GM18951 (cell line): ENCODE data around the gene SYNE1.
"Not testable (repeated sequence)": the region's sequence is repeated elsewhere in the genome, so short reads cannot be mapped to it uniquely, and the experiment has no call there.

Experiments
- POLR2A ChIP-seq: IDR thresholded peaks from 4 replicates; pipeline ENCODE4 v1.6.1; 2011; ENCODE audit warnings: mild to moderate bottlenecking; ENCODE audit not compliant: insufficient read length, insufficient read depth; ENCODE audit errors: extremely low read depth
- in situ Hi-C: fragments of 300-500 bp; cut with MboI; formaldehyde crosslinking; loops from one replicate; pipeline ENCODE4 v1.12.0; 2022; ENCODE audit warnings: low sequenced_read_pairs, mixed read lengths, inconsistent platforms; ENCODE audit not compliant: unreplicated experiment

The SYNE1 gene

GRCh38 chr6:152508477-152508876 is 128.7 kb downstream of the SYNE1 start:
- in situ Hi-C loops = no loop called here
- no peak for TF ChIP-seq POLR2A

GRCh38 chr6:152503546-152503945 is 133.6 kb downstream of the SYNE1 start:
- no peak for TF ChIP-seq POLR2A
- in situ Hi-C loops = no loop called here

- in situ Hi-C loops = no loop called here
These were observed 134.6 kb downstream of the SYNE1 start for GRCh38 chr6:152502421-152503188.

GRCh38 chr6:152499931-152500330 is 137.2 kb downstream of the SYNE1 start:
- TF ChIP-seq POLR2A = no peak
- in situ Hi-C loops = no loop called here

More at GRCh38 chr6:152502421-152503188, 134.6 kb downstream of the SYNE1 start:
- TF ChIP-seq POLR2A = no peak

GRCh38 chr6:152496731-152497130 is 140.4 kb downstream of the SYNE1 start:
- TF ChIP-seq POLR2A = no peak
- in situ Hi-C loops = no loop called here

- in situ Hi-C loops = not testable (repeated sequence)
These were observed 141.7 kb downstream of the SYNE1 start for GRCh38 chr6:152495456-152495855.

- in situ Hi-C loops = not testable (repeated sequence)
These were observed 144.9 kb downstream of the SYNE1 start for GRCh38 chr6:152492281-152492680.

- in situ Hi-C loops = not testable (repeated sequence)
These were observed 145.7 kb downstream of the SYNE1 start for GRCh38 chr6:152491501-152491900.

- in situ Hi-C loops = not testable (repeated sequence)
These were observed 146.2 kb downstream of the SYNE1 start for GRCh38 chr6:152490971-152491378.

GRCh38 chr6:152484806-152485205 is 152.4 kb downstream of the SYNE1 start:
- no peak for TF ChIP-seq POLR2A
- in situ Hi-C loops = no loop called here

GRCh38 chr6:152482289-152482688 is 154.9 kb downstream of the SYNE1 start:
- in situ Hi-C loops = no loop called here
- no peak for TF ChIP-seq POLR2A

- in situ Hi-C loops = no loop called here
- TF ChIP-seq POLR2A = no peak
These were observed 158.7 kb downstream of the SYNE1 start for GRCh38 chr6:152478377-152479010.

GRCh38 chr6:152474354-152474753 is 162.8 kb downstream of the SYNE1 start:
- in situ Hi-C loops = no loop called here
- TF ChIP-seq POLR2A = no peak

GRCh38 chr6:152472325-152472724 is 164.8 kb downstream of the SYNE1 start:
- no peak for TF ChIP-seq POLR2A
- in situ Hi-C loops = no loop called here
